DMS153 (cell line): ENCODE results near the gene AK3.
"Not testable (repeated sequence)": the region's sequence is repeated elsewhere in the genome, so short reads cannot be mapped to it uniquely, and the experiment has no call there.

Experiments
- DNase-seq: peaks from one replicate; lab custom pipeline; 2025; lab: John Stamatoyannopoulos, UW

Gene AK3

GRCh38 chr9:4740638-4741364 is at the start of gene AK3:
TSS of gene AK3 (minus strand) at chr9:4741202. CDS start at chr9:4741087, 115 bp downstream.
- peak; percentile 71 for DNase-seq

GRCh38 chr9:4788703-4789102 is 47.7 kb upstream of the AK3 start:
- DNase-seq = no peak

GRCh38 chr9:4787876-4788275 is 46.9 kb upstream of the AK3 start:
- DNase-seq = no peak

GRCh38 chr9:4786599-4786998 is 45.6 kb upstream of the AK3 start:
- DNase-seq = no peak

- no peak for DNase-seq
Observed at GRCh38 chr9:4784403-4784802, 43.4 kb upstream of the AK3 start.

- DNase-seq = not testable (repeated sequence)
Observed at GRCh38 chr9:4783191-4783590, 42.2 kb upstream of the AK3 start.

GRCh38 chr9:4781408-4781807 is 40.4 kb upstream of the AK3 start:
- DNase-seq = no peak

GRCh38 chr9:4780651-4781050 is 39.6 kb upstream of the AK3 start:
- no peak for DNase-seq

GRCh38 chr9:4774958-4775357 is 34.0 kb upstream of the AK3 start:
- DNase-seq = not testable (repeated sequence)

GRCh38 chr9:4774209-4774608 is 33.2 kb upstream of the AK3 start:
- DNase-seq = no peak

- DNase-seq = no peak
Observed at GRCh38 chr9:4771788-4772187, 30.8 kb upstream of the AK3 start.

- DNase-seq = no peak
Observed at GRCh38 chr9:4769321-4770080, 28.5 kb upstream of the AK3 start.

GRCh38 chr9:4768681-4769080 is 27.7 kb upstream of the AK3 start:
- DNase-seq = no peak

GRCh38 chr9:4764033-4764432 is 23.0 kb upstream of the AK3 start:
- no peak for DNase-seq

- no peak for DNase-seq
Observed at GRCh38 chr9:4762886-4763541, 22.0 kb upstream of the AK3 start.

- DNase-seq = peak; percentile 64
Observed at GRCh38 chr9:4762108-4762885, 21.3 kb upstream of the AK3 start.

GRCh38 chr9:4760122-4760521 is 19.1 kb upstream of the AK3 start:
- no peak for DNase-seq

- no peak for DNase-seq
Observed at GRCh38 chr9:4756420-4756819, 15.4 kb upstream of the AK3 start.

- DNase-seq = no peak
Observed at GRCh38 chr9:4755026-4755609, 14.1 kb upstream of the AK3 start.

- DNase-seq = not testable (repeated sequence)
Observed at GRCh38 chr9:4754530-4754929, 13.5 kb upstream of the AK3 start.

GRCh38 chr9:4750023-4750673 is 9.1 kb upstream of the AK3 start:
- DNase-seq = no peak
